Esophagus (tissue), 2 donors: ENCODE data around the gene MAPK4. TPM values are rescaled to one million over a fixed set of nuclear protein-coding genes. Genes with fewer than 3 reads are reported as not detected.

ENCODE experiments used
- H3K27ac ChIP-seq, 2 donors: one replicate each; pipeline ENCODE4 v1.5.1; 2013; ENCODE audit warnings: low read depth in 2 of 2, mild to moderate bottlenecking in 2 of 2, inconsistent platforms in 1 of 2, low read length in 1 of 2, moderate library complexity in 1 of 2
- H3K27me3 ChIP-seq, 2 donors: one replicate each; pipeline ENCODE4 v1.6.1; 2013; ENCODE audit warnings: low read length in 2 of 2, control low read depth in 1 of 2, mild to moderate bottlenecking in 1 of 2; ENCODE audit not compliant: insufficient read depth in 2 of 2, control insufficient read depth in 1 of 2
- H3K36me3 ChIP-seq, 2 donors: one replicate each; pipeline ENCODE4 v1.6.1; 2013; ENCODE audit warnings: low read length in 1 of 2; ENCODE audit not compliant: control insufficient read depth in 2 of 2, insufficient read depth in 2 of 2
- H3K4me1 ChIP-seq, 2 donors: one replicate each; pipeline ENCODE4 v1.6.1; 2013; ENCODE audit warnings: low read length in 1 of 2; ENCODE audit not compliant: control insufficient read depth in 2 of 2, insufficient read depth in 2 of 2
- H3K4me3 ChIP-seq, 2 donors: one replicate each; pipeline ENCODE4 v1.5.1; 2013; ENCODE audit warnings: low read length in 2 of 2, mild to moderate bottlenecking in 2 of 2, low read depth in 1 of 2, moderate library complexity in 1 of 2
- H3K9me3 ChIP-seq, 2 donors: one replicate each; pipeline ENCODE4 v1.6.1; 2013; ENCODE audit warnings: mild to moderate bottlenecking in 2 of 2, low read depth in 1 of 2, low read length in 1 of 2, moderate library complexity in 1 of 2; ENCODE audit not compliant: control insufficient read depth in 2 of 2, insufficient read depth in 1 of 2
- WGBS, 2 donors: extraction: QIAGEN DNeasy Blood & Tissue Kit; methylation state at CpG; one replicate each; pipeline ENCODE4 v1.1.7; 2013; 5-methylcytosine and 5-hydroxymethylcytosine counted together
- polyA plus RNA-seq, 2 donors: library from polyadenylated mRNA; stranded (reverse); fragments of 200-250 nt; gene quantifications; one replicate each; pipeline ENCODE4 v1.2.3, GENCODE V29; 2013
- donor health status: healthy with polysubstance abuse.
- donor health status: Bipolar disorder and iron deficiency.

The MAPK4 gene
- polyA plus RNA-seq, 2 donors = 0.16 to 0.65 TPM

DNA sequence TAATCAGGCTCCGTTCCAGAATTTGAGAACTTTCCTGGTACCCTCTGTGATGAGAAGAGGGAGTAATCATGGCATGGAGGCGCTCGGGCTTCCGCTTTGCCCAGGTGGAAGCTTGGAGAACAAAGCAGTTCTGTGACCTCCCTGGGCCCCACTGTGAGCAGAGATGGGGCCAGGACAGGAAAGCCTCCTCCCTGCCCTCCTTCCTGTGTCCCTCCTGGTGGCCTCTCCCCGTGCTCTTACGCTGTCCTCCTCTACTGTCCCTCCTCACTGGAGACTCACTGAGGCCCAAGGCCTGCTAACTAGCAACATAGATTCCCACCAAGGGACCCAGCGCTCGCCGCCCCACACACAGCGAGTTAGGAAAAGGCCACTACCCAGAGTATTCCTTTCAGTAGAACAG, 119.8 kb downstream of the MAPK4 start:
- no peak overlapping the region for H3K4me3 ChIP-seq
- no peaks in the 10 kb centered on the region for H3K27me3 ChIP-seq
- no peaks in the 10 kb centered on the region for H3K4me1 ChIP-seq
- no peaks in the 10 kb centered on the region for H3K36me3 ChIP-seq
- H3K27ac ChIP-seq = no peak overlapping the region
- no peaks in the 10 kb centered on the region for H3K9me3 ChIP-seq
- 90 to 94% methylated on average over 10 of the region's 10 CpGs for WGBS, 2 donors

DNA sequence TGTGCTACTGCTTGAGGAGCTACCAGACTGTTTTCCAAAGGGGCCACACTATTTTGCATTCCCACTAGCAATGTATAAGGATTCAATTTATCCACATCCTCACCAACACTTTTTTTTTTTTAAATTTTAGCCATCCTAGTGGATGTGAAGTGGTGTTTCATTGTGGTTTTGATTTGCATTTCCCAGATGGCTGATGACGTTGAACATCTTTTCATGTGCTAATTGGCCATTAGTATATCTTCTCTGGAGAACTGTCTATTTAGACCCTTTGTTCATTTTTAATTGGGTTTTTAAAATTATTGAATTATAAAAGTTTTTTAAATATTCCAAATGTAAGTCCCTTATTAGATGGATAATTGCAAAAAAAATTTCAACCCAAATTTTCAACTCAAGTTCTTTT, 121.1 kb downstream of the MAPK4 start:
- Histone ChIP-seq H3K4me3 (no peak overlapping the region), H3K36me3 (no peaks in the 10 kb centered on the region), H3K27me3 (no peaks in the 10 kb centered on the region), H3K27ac (no peak overlapping the region), H3K4me1 (no peaks in the 10 kb centered on the region), H3K9me3 (no peaks in the 10 kb centered on the region)
- 76 to 79% methylated on average over 1 of the region's 1 CpG for WGBS, 2 donors

DNA sequence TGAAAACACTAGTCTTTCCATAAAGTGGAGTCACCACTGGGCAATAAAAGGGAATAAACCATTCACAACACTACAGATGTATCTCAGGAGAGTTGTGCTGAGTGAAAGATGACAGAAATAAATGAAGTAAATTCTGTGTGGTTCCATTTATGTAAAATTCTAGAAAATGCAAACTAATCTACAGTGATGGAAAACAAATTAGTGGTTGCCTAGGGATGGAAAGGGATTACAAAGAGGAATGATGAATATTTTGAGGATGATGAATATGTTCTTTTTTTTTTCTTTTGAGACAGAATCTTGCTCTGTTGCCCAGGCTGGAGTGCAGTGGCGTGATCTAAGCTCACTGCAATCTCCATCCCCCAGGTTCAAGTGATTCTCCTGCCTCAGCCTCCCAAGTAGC, 123.0 kb downstream of the MAPK4 start:
- Histone ChIP-seq H3K36me3 (no peaks in the 10 kb centered on the region), H3K4me1 (no peaks in the 10 kb centered on the region), H3K27me3 (no peaks in the 10 kb centered on the region), H3K9me3 (no peaks in the 10 kb centered on the region), H3K27ac (no peak overlapping the region), H3K4me3 (no peak overlapping the region)
- WGBS, 2 donors = 70 to 78% methylated on average over 1 of the region's 1 CpG

DNA sequence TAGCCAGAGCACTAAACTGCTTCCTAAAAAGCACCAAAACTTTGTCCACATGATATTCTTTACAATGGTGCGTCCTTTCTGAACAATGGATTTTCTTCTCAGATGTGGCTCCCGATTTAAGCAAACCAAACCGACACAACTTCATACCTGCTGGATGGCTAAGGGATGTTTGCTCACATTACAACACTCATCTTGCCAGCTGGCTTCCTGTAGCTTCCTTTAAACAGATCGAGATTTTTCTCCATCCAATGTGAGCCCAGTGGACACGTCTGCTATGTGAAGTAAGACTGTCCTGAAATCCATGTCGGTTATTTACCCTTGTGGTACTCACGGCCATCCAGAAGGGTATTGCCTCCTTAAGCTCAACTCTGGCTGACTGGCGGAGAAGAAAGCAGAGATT, 126.5 kb downstream of the MAPK4 start:
- Histone ChIP-seq H3K36me3 (no peaks in the 10 kb centered on the region), H3K4me1 (no peaks in the 10 kb centered on the region), H3K9me3 (no peaks in the 10 kb centered on the region), H3K27ac (no peak overlapping the region), H3K4me3 (no peak overlapping the region), H3K27me3 (no peaks in the 10 kb centered on the region)
- 75% methylated on average over 8 of the region's 8 CpGs for WGBS, 2 donors

DNA sequence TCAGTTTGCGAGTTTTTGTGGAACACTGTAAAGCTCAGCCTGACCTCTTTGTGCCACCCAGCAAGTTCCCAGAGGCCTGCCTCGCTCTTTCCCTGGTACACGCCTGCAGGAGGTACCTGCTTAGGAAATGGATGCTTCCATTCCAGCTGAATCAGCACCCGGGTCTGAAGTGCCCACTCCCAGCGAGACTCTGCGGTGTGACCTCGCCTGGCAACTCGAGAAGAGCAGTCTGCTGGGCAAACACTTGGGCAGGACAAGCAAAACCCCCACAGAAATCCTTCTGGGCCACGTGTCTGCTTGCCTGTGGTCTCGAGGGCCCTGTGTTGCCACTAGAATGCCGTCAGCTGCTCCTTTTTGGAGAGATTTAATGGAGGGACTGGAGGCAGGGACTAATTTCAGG, 127.6 kb downstream of the MAPK4 start:
- no peak overlapping the region for H3K27ac ChIP-seq
- no peak overlapping the region for H3K4me3 ChIP-seq
- H3K36me3 ChIP-seq = no peaks in the 10 kb centered on the region
- H3K4me1 ChIP-seq = no peaks in the 10 kb centered on the region
- no peaks in the 10 kb centered on the region for H3K27me3 ChIP-seq
- no peaks in the 10 kb centered on the region for H3K9me3 ChIP-seq
- WGBS, 2 donors = 77 to 80% methylated on average over 11 of the region's 11 CpGs

DNA sequence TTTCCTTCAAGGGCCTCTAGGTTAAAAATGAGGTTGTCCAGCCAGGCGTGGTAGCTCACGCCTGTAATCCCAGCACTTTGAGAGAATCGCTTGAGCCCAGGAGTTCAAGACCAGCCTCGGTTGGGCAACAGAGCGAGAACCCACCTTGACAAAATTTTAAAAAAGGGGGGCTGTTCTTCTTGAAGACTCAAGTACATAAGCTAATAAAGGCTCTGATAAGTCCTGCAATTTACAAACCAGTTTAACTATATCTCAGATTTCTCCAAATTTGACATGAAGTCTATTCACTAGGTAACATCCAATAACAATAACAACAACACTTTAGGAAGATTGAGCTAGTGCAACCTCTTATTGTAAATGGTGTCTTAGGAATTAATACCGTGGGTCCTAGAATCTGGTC, 129.7 kb downstream of the MAPK4 start:
- Histone ChIP-seq H3K9me3 (no peaks in the 10 kb centered on the region), H3K27me3 (no peaks in the 10 kb centered on the region), H3K27ac (no peak overlapping the region), H3K4me3 (no peak overlapping the region), H3K4me1 (no peaks in the 10 kb centered on the region), H3K36me3 (no peaks in the 10 kb centered on the region)
- WGBS, 2 donors = 93 to 96% methylated on average over 6 of the region's 6 CpGs

DNA sequence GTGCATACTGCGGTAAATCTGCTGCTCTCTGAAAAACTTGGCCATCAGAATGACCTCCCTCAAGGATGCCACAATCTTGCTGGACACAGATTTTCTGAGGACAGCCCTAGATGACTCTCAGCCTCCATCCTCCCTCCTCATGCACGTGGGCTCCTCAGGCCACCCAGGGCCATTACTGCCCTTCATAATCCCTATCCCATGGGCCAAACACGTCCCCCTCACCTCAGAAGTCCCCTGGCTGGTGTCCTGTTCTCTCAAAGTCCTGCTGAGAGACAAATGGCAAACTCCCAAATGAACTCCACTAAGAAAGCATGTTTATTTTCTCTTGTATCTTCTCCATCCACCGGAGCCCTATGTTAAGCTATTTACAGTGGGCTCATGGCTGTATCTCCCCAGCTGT, 134.3 kb downstream of the MAPK4 start:
- Histone ChIP-seq H3K36me3 (no peaks in the 10 kb centered on the region), H3K27me3 (no peaks in the 10 kb centered on the region), H3K9me3 (no peaks in the 10 kb centered on the region), H3K4me3 (no peak overlapping the region), H3K27ac (no peak overlapping the region), H3K4me1 (no peaks in the 10 kb centered on the region)
- 67 to 70% methylated on average over 4 of the region's 4 CpGs for WGBS, 2 donors

DNA sequence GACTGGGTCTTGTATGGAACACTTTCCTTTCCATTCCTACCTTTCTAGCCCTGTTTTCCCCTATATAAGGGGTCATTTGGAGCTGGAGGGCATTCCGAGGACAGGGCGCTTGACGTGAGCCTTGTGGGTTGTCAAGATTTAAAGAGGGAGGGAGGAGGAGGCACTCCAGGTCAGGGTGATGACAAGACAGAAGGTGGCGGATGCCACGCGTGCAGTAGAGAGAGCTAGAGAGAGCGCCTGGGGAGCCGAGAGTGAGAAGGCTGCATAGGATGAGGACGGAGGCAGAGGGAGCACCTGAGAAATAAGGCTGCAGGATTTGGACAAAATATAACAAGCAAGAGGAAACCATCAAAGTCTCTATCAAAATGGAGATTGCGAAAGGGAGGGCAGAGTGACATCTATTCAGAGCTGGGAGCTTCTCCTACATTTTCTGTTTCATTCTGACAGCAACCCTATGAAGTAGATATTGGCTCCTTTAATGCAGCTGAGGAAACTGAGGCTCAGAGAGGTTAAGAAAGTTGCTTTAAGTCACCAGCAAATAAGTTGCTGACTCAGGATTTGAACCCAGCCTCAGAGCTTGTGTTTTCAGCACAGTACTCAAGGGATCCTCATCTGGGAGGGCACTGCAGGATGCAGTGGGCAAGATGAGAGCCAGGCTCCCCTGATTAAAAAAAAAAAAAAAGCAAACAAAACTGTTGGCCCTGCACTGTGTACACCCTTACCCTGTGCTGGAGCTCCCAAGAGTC, 135.7 kb downstream of the MAPK4 start:
- H3K4me3 ChIP-seq = no peak overlapping the region
- no peaks in the 10 kb centered on the region for H3K4me1 ChIP-seq
- no peaks in the 10 kb centered on the region for H3K9me3 ChIP-seq
- H3K27ac ChIP-seq = no peak overlapping the region
- WGBS, 2 donors = 86 to 87% methylated on average over 10 of the region's 10 CpGs
- H3K27me3 ChIP-seq = no peaks in the 10 kb centered on the region
- no peaks in the 10 kb centered on the region for H3K36me3 ChIP-seq

DNA sequence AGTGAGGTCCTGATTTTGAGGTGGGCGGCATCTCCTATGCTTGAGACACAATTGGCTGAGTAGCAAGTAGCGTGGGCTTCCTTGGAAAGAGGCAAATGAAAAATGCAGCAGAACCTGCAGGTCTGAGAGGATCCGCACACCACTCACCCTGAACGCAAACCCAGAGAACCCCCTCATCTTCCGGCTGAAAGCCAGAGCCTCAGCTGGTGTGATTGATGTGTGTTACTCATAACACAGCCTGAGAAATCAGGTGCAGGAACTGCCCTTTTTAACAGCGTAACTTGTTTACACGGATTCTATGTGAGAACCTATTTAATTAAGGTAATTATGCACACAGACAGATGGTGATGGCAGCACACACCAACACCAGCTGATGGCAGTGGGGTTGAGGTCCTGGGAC, 136.5 kb downstream of the MAPK4 start:
- Histone ChIP-seq H3K9me3 (no peaks in the 10 kb centered on the region), H3K27me3 (no peaks in the 10 kb centered on the region), H3K4me3 (no peak overlapping the region), H3K27ac (no peak overlapping the region), H3K36me3 (no peaks in the 10 kb centered on the region), H3K4me1 (no peaks in the 10 kb centered on the region)
- WGBS, 2 donors = 62 to 67% methylated on average over 7 of the region's 7 CpGs

DNA sequence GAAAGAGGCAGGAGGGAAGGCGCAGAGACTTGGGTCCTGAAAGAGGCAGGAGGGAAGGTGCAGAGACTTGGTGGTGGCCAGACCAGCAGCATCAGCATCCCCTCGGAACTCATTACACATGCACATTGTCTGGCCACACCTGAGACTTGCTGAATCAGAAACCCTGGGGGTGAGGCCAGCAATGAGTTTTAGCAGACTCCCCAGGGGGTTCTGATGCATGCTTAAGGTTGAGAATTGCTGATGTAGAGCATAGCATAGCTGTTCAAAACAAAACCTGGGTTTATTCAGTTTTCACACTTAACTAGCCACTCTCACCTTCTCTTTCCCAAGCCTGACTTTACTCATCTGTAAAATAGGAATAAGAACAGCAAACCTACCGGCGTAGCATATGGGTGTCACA, 137.0 kb downstream of the MAPK4 start:
- Histone ChIP-seq H3K4me1 (no peaks in the 10 kb centered on the region), H3K36me3 (no peaks in the 10 kb centered on the region), H3K27me3 (no peaks in the 10 kb centered on the region), H3K27ac (no peak overlapping the region), H3K9me3 (no peaks in the 10 kb centered on the region), H3K4me3 (no peak overlapping the region)
- WGBS, 2 donors = 85 to 87% methylated on average over 4 of the region's 4 CpGs
